Raji (cell line): Measurements from ENCODE around the gene MPDZ.

Experiments used
- POLR2A ChIP-seq: IDR thresholded peaks from 2 replicates; pipeline ENCODE4 v1.6.1; 2011; ENCODE audit warnings: low read depth, low read length, control low read depth; ENCODE audit not compliant: insufficient read depth

The MPDZ gene

GRCh38 chr9:13088720-13089427 lies 190.6 kb downstream of the MPDZ start:
- no peak for TF ChIP-seq POLR2A

GRCh38 chr9:13083963-13084528 lies 195.4 kb downstream of the MPDZ start:
- no peak for TF ChIP-seq POLR2A

GRCh38 chr9:13083366-13083765 lies 196.1 kb downstream of the MPDZ start:
- TF ChIP-seq POLR2A, result no peak

DNA sequence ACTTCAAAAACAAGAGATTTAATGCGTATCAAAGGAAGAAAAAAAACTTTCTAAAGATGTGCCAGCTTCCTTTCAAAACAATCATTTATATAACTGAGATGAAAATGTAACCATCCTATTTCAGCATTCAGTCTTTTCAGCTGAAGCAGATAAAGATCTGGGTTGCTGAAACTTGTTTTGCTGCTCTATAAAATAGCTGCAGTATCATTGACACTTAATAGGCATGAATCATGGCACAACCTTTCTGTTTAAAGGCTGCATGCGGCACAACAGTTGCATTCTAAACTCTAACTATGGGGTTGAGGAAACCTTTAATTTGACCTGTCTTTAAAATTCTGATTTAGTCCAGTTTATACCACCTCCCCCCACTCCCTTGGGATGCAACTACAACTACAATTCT lies 196.7 kb downstream of the MPDZ start:
- TF ChIP-seq POLR2A, result no peak

GRCh38 chr9:13078164-13078563 lies 201.3 kb downstream of the MPDZ start:
- no peak for TF ChIP-seq POLR2A

DNA sequence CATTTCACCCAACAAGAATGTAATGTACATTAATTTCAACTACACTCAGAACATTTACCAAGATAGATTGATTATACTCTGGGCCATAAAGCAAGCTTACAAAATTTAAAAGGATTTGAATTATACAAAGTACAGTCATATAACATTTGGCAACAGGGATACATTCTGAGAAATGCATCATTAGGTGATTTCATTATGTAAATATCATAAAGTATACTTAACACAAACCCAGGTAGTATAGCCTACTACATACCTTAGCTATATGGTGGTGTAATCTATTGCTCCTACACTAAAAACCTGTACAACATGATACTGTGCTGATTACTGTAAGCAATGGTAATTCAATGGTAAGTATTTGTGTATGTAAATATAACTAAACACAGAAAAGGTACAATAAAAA lies 202.9 kb downstream of the MPDZ start:
- no peak for TF ChIP-seq POLR2A

DNA sequence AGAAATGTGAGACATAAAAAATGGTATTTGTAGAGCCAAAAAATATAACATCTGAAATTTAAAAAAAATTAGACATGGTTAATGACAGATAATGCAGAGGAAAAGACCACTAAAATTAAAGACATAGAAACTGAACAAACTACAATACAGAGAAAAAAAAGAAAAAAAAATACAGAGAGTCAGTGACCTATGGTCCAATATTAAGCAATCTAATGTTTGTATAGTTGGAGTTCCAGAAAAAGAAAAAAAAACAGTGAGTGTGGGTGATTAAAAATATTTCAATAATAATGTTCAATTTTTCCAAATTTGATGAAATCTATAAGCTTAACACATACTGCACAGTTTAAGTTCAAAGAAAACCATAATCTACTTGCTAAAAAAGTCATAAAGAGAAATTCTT lies 207.6 kb downstream of the MPDZ start:
- TF ChIP-seq POLR2A, result no peak

DNA sequence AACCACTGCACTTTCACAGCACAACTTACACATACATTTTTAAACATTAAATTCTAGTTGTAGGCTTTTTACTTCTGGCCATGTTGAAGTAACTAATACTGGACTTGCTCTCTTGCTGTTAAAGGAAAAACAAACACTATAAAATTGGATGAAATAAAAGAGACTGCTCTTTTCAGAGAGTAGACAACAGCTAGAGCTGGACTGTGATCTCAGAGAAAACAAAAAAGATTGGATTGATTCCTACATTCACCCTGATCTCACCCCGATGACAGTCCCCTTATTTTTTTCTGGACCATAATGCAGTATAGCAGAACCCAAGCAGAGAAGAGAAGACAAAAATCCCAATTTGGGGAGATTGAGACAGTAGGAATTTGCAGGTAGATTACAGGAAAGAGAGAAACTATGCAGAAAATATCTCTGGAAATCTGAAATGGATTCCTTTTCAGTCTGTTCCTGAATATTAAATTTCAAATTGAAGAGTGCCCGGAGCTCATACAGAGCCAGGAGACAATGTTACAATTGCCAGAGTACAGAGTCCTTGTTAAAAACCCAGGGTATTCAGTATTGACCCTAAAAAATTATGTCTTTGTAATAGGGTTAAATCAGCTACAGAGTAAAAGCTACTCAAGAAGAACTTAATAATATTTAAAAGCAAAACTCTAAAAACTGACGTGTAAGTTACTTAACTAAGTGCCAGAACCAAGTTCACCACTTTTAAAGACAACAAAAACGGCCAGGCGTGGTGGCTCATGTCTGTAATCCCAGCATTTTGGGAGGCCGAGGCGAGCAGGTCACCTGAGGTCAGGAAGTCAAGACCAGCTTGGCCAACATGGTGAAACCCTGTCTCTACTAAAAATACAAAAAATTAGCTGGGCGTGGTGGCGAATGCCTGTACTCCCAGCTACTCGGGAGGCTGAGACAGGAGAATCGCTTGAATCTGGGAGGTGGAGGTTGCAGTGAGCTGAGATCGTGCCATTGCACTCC lies 208.6 kb downstream of the MPDZ start:
- no peak for TF ChIP-seq POLR2A

DNA sequence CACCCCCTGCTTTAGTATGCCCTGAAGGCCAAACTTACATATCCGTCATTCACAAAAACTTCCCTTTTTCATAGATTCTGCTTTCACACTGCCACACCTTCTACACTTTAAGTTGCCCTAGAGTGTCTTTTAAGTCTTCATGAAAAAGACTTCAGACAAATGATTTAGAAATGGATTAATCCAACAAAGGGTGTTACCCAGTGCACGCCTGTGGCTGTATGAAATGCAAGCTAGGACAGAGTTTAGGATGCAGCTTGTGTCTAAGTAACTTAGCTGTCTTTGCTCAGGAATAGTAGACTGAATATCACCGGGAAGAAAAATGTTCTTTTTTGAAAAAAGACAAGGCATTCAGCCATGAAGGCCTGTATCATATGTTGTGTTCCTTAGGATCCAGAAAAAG lies 210.0 kb downstream of the MPDZ start:
- TF ChIP-seq POLR2A, result no peak

DNA sequence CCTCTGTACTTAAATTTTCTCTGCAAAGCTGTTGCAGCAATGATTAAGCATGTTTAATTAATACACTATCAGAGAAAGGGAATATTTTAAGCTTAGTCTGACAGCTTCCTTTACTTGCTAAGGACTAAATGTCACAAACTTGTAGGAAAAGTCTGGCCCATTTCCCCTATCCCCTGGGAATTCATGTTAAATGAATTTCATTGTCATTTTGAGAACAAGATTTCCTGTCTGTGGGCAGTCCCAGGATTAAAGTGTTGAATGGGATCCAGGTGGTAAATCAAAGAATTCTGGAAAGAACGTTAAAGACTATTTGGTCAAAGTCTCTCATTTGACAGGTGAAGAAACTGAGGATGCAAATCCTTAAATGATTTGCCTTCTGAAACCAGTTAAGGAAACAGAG lies 214.8 kb downstream of the MPDZ start:
- TF ChIP-seq POLR2A, result no peak

DNA sequence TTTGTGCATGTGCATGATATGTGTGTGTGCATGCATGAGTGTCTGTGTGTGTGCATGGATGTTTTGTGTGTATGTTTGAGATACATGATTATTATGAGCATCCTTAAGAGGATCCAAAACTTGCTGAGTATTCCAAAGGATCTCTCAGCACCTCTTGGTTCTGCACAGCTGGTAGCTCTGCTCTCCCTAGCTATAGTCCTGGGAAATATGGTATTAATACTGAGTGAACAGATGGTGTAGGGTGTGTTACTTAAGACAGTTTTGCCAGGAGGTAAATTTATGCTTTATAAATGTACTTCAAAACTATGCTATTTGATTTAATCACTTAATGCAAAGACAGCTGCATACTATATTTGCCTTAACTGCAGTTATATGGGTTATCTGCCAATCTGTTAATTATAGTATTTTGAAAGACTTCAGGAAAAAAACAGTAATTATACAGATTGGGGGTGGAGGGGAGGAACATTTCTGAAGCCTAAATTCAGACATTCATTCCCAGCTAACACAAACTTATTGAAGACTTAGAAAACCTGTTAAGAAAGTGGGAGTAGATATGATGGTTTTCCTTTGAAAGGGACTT lies 215.5 kb downstream of the MPDZ start:
- no peak for TF ChIP-seq POLR2A

DNA sequence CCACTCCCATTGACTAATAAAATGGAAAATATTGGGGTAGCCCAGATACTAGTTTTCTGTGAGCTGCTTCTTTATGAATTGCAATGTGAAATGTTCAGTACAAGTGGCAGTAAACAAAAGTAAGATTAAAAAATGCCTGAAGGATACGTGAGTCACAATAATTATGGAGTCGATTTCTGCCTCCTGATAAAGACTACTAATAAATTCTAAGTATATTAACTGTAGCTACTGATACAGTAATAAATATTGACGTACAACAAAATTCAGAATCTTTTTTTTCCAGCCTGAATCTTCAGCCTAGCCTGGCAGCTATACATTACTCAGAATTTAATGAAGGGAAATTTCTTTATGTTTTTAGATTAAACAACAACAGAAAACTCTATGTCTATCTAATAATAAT lies 218.1 kb downstream of the MPDZ start:
- no peak for TF ChIP-seq POLR2A
